SK-N-MC (cell line): Measurements from ENCODE around the gene BACH2.

ENCODE experiments used
- DNase-seq: peaks from one replicate; pipeline ENCODE4 v3.0.0-alpha.2; 2011; ENCODE audit warnings: low read depth, low spot score
- H3K27ac ChIP-seq: fragments of 200-600 bp; sonication (generic); 2 replicates; pipeline ENCODE4 v1.5.1; 2016; ENCODE audit warnings: mixed run types
- H3K36me3 ChIP-seq: fragments of 200-600 bp; sonication (generic); 2 replicates; pipeline ENCODE4 v1.6.1; 2017; ENCODE audit warnings: antibody characterized with exemption, low read length, mixed read lengths; ENCODE audit not compliant: insufficient read depth
- H3K4me3 ChIP-seq: fragments of 200-600 bp; sonication (generic); 2 replicates; pipeline ENCODE4 v1.5.1; 2016
- H3K9ac ChIP-seq: fragments of 200-600 bp; sonication (generic); 2 replicates; pipeline ENCODE4 v1.8.0; 2017; ENCODE audit warnings: mixed run types, mixed read lengths; ENCODE audit not compliant: insufficient read length
- H3K9me3 ChIP-seq: fragments of 200-600 bp; sonication (generic); 2 replicates; pipeline ENCODE4 v1.6.1; 2017; ENCODE audit warnings: low read depth, mild to moderate bottlenecking, antibody characterized with exemption, low read length, moderate library complexity, mixed read lengths
- EZH2 ChIP-seq: fragments of 200-600 bp; sonication (generic); IDR thresholded peaks from one replicate; pipeline ENCODE4 v1.6.1; 2017; ENCODE audit warnings: antibody characterized with exemption
- FOXP2 ChIP-seq: optimal IDR thresholded peaks from 2 replicates; pipeline ENCODE3; 2011; ENCODE audit warnings: mild to moderate bottlenecking, moderate library complexity; ENCODE audit not compliant: insufficient read depth; ENCODE audit errors: extremely low read length, control extremely low read depth
- POLR2AphosphoS5 ChIP-seq: IDR thresholded peaks from 2 replicates; pipeline ENCODE4 v1.6.1; 2012; ENCODE audit warnings: mild to moderate bottlenecking, low read depth, low read length, borderline replicate concordance

BACH2 gene

GRCh38 chr6:89999945-90000825 lies 296.5 kb downstream of the BACH2 start:
- TF ChIP-seq POLR2AphosphoS5 (no peak), FOXP2 (no peak), EZH2 (no peak)
- no peaks in the 10 kb centered on the region for H3K36me3 ChIP-seq
- no peak overlapping the region for H3K27ac ChIP-seq
- H3K4me3 ChIP-seq = no peak overlapping the region
- no peak overlapping the region for H3K9ac ChIP-seq
- no peaks in the 10 kb centered on the region for H3K9me3 ChIP-seq
- no peak for DNase-seq

- Histone ChIP-seq H3K9me3 (no peaks in the 10 kb centered on the region), H3K4me3 (no peak overlapping the region), H3K9ac (no peak overlapping the region), H3K27ac (no peak overlapping the region), H3K36me3 (no peaks in the 10 kb centered on the region)
- no peak for DNase-seq
- TF ChIP-seq POLR2AphosphoS5 (no peak; the same call in 1 of the 2 replicates), EZH2 (no peak), FOXP2 (no peak)
These were observed 297.5 kb downstream of the BACH2 start for GRCh38 chr6:89999154-89999553.

- Histone ChIP-seq H3K9ac (no peak overlapping the region), H3K4me3 (no peak overlapping the region)
These were observed 298.9 kb downstream of the BACH2 start for GRCh38 chr6:89997456-89998445.

GRCh38 chr6:89993411-89993810 lies 303.2 kb downstream of the BACH2 start:
- H3K9me3 ChIP-seq = no peaks in the 10 kb centered on the region
- H3K27ac ChIP-seq = no peak overlapping the region
- H3K36me3 ChIP-seq = no peaks in the 10 kb centered on the region
- TF ChIP-seq EZH2 = no peak
- no peak overlapping the region for H3K4me3 ChIP-seq
- no peak overlapping the region for H3K9ac ChIP-seq
- no peak for DNase-seq

More at GRCh38 chr6:89997456-89998445, 298.9 kb downstream of the BACH2 start:
- H3K36me3 ChIP-seq = no peaks in the 10 kb centered on the region
- TF ChIP-seq FOXP2 (no peak), POLR2AphosphoS5 (no peak), EZH2 (no peak)
- no peak for DNase-seq
- H3K9me3 ChIP-seq = no peaks in the 10 kb centered on the region
- H3K27ac ChIP-seq = no peak overlapping the region

GRCh38 chr6:89992818-89993217 lies 303.8 kb downstream of the BACH2 start:
- Histone ChIP-seq H3K9ac (no peak overlapping the region), H3K27ac (no peak overlapping the region), H3K36me3 (no peaks in the 10 kb centered on the region), H3K9me3 (no peaks in the 10 kb centered on the region), H3K4me3 (no peak overlapping the region)
- DNase-seq = no peak
- TF ChIP-seq POLR2AphosphoS5 = no peak
- TF ChIP-seq FOXP2 = no peak
- TF ChIP-seq EZH2 = no peak

GRCh38 chr6:89989742-89990141 lies 306.9 kb downstream of the BACH2 start:
- Histone ChIP-seq H3K36me3 (no peaks in the 10 kb centered on the region), H3K4me3 (no peak overlapping the region), H3K9ac (no peak overlapping the region), H3K9me3 (no peaks in the 10 kb centered on the region), H3K27ac (no peak overlapping the region)
- TF ChIP-seq POLR2AphosphoS5 = no peak
- no peak for TF ChIP-seq EZH2
- TF ChIP-seq FOXP2 = no peak
- no peak for DNase-seq

- no peak overlapping the region for H3K4me3 ChIP-seq
- DNase-seq = no peak
- no peak for TF ChIP-seq POLR2AphosphoS5
- no peak overlapping the region for H3K9ac ChIP-seq
- H3K36me3 ChIP-seq = no peaks in the 10 kb centered on the region
- H3K9me3 ChIP-seq = no peaks in the 10 kb centered on the region
- H3K27ac ChIP-seq = no peak overlapping the region
These were observed 308.8 kb downstream of the BACH2 start for GRCh38 chr6:89987830-89988229.

- H3K9me3 ChIP-seq = no peaks in the 10 kb centered on the region
- TF ChIP-seq POLR2AphosphoS5 (no peak), EZH2 (no peak), FOXP2 (no peak)
- H3K9ac ChIP-seq = no peak overlapping the region
- no peaks in the 10 kb centered on the region for H3K36me3 ChIP-seq
- no peak overlapping the region for H3K4me3 ChIP-seq
- no peak for DNase-seq
- H3K27ac ChIP-seq = no peak overlapping the region
These were observed 309.5 kb downstream of the BACH2 start for GRCh38 chr6:89987140-89987539.
